MCF 10A (cell line): Measurements from ENCODE around the gene SCAMP5. TPM values are rescaled to one million over a fixed set of nuclear protein-coding genes. Genes with fewer than 3 reads are reported as not detected.

Source experiments
- BruUV-seq: library from RNA; stranded (reverse); fragments of 400-500 nt; replicated peaks from 2 replicates; lab custom pipeline; 2021; lab: Mats Ljungman, UMichigan
- CTCF ChIA-PET: fragments of 300-600 bp; sonication (Branson Sonifier 250); formaldehyde crosslinking; extraction: SDS; loops from one replicate; lab custom pipeline; 2021; ENCODE audit warnings: antibody characterized with exemption, inconsistent platforms; lab: Yijun Ruan, JAX
- POLR2A ChIA-PET: fragments of 300-600, 350-650 bp; sonication (Branson Sonifier 250); formaldehyde crosslinking; extraction: SDS; loops from one replicate; lab custom pipeline; 2020; ENCODE audit warnings: antibody characterized with exemption, inconsistent platforms; lab: Yijun Ruan, JAX
- DNase-seq: peaks from one replicate; pipeline ENCODE4 v3.0.0-alpha.2; 2018; ENCODE audit not compliant: unreplicated experiment
- H3K27ac Mint-ChIP-seq: one replicate; pipeline ENCODE4 v1.8.0; 2022; ENCODE audit warnings: mild to moderate bottlenecking, low read depth, mixed read lengths; ENCODE audit not compliant: unreplicated experiment
- H3K27me3 Mint-ChIP-seq: one replicate; pipeline ENCODE4 v1.8.0; 2022; ENCODE audit warnings: mixed read lengths; ENCODE audit not compliant: insufficient read depth, unreplicated experiment
- H3K36me3 Mint-ChIP-seq: one replicate; pipeline ENCODE4 v1.8.0; 2022; ENCODE audit warnings: mild to moderate bottlenecking, moderate library complexity, mixed read lengths; ENCODE audit not compliant: insufficient read depth, unreplicated experiment
- H3K4me1 Mint-ChIP-seq: one replicate; pipeline ENCODE4 v1.8.0; 2022; ENCODE audit warnings: mixed read lengths; ENCODE audit not compliant: insufficient read depth, unreplicated experiment
- H3K4me3 Mint-ChIP-seq: one replicate; pipeline ENCODE4 v1.8.0; 2022; ENCODE audit warnings: mild to moderate bottlenecking, moderate library complexity, mixed read lengths; ENCODE audit not compliant: unreplicated experiment
- H3K9me3 Mint-ChIP-seq: one replicate; pipeline ENCODE4 v1.8.0; 2022; ENCODE audit warnings: mixed read lengths; ENCODE audit not compliant: unreplicated experiment
- intact Hi-C: fragments of 100-400 bp; cut with micrococcal nuclease; formaldehyde crosslinking; loops from 2 replicates; pipeline ENCODE4 v1.14.1; 2022
- total RNA-seq: library from RNA; stranded (reverse); gene quantifications from 2 replicates; pipeline ENCODE4 v1.2.3, GENCODE V29; 2022
- TF ChIP-seq, protein P1 (sequence below): fragments of 200-600 bp; IDR thresholded peaks from one replicate; pipeline ENCODE4 v1.8.0; 2022; ENCODE audit warnings: antibody characterized with exemption, mild to moderate bottlenecking; ENCODE audit not compliant: unreplicated experiment

Gene SCAMP5
- total RNA-seq, 1 experiment from 2014 or later, result 0.54 TPM

DNA sequence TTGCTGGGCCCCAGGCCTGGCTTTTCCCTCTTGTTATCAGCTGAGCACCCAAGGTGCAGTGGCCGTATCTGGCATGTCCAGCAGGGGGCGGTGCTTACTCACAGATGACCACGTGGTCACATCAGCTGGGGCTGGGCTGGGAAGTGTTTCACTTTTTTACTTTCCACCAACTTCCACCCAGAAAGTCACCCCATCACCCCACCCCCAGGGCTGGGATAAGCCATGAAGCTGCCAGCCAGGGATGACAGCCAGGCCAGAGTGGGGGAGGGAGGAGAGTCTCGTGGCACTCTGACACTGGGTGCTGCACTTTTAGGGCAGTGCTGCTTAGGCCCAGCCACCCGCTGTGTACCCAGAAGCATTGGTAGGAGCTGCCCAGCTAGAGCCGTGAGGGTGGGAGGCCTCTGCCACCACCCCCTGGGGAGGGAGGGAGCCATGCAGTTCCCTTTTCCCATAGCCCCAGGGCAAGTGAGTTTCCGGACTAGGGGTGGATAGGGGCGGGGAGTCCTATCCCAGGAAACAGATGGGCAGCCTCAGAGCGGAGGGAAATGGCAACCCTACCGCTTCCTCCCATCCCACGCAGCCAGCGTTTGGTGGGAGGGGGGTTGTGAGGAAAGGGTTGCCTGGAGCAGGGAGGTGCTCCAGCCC, 34.1 kb downstream of the SCAMP5 start:
- TF ChIP-seq, protein P1, sequence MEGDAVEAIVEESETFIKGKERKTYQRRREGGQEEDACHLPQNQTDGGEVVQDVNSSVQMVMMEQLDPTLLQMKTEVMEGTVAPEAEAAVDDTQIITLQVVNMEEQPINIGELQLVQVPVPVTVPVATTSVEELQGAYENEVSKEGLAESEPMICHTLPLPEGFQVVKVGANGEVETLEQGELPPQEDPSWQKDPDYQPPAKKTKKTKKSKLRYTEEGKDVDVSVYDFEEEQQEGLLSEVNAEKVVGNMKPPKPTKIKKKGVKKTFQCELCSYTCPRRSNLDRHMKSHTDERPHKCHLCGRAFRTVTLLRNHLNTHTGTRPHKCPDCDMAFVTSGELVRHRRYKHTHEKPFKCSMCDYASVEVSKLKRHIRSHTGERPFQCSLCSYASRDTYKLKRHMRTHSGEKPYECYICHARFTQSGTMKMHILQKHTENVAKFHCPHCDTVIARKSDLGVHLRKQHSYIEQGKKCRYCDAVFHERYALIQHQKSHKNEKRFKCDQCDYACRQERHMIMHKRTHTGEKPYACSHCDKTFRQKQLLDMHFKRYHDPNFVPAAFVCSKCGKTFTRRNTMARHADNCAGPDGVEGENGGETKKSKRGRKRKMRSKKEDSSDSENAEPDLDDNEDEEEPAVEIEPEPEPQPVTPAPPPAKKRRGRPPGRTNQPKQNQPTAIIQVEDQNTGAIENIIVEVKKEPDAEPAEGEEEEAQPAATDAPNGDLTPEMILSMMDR, result peak; percentile 91
- intact Hi-C loops, result loop anchor here (1.0 to 10.0 kb wide), 5 partner anchors 14 to 339 kb away; partner anchors contain the start of gene MAN2C1
- no peaks in the 10 kb centered on the region for H3K27me3 Mint-ChIP-seq
- CTCF ChIA-PET, result interaction anchor here (0.6 to 5.4 kb wide), 25 partner anchors 8 to 775 kb away, joined by 3 to 85 read pairs (median 4); partner anchors contain the start of genes C15orf39 and MAN2C1
- H3K9me3 Mint-ChIP-seq, result no peaks in the 10 kb centered on the region
- H3K36me3 Mint-ChIP-seq, result peaks cover 15% of the 10 kb centered on the region
- peak overlapping the region; percentile 10 for H3K4me3 Mint-ChIP-seq
- H3K4me1 Mint-ChIP-seq, result peaks cover 19% of the 10 kb centered on the region
- DNase-seq, result peak; percentile 94
- POLR2A ChIA-PET, result interaction anchor here (0.7 to 4.7 kb wide), 3 partner anchors 146 to 339 kb away, joined by 3 to 61 read pairs (median 4); partner anchors contain the start of genes C15orf39 and MAN2C1
- H3K27ac Mint-ChIP-seq, result peak overlapping the region; percentile 27
- BruUV-seq, result no TSS peak

DNA sequence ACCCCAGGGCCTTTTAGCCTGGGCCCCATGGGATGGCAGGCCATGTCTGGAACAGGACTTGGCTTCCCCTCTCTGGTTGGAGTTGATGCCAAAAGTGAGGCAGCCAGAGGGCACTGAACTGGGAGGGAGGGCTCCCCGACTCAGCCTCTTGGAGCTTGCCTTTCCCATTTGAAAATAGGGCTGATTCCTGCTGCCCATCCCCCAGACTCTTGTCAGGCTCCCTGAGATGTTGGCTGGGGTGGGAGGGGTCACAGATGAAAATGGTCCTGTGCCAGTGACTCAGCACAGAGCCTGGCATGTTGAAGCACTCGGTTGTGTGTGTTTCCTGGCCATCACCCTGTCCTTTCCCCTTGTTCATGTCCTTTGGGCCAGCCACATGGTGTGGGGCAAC, 34.7 kb downstream of the SCAMP5 start:
- DNase-seq, result peak; percentile 79
- Mint-ChIP-seq H3K27ac (peak overlapping the region; percentile 6), H3K4me1 (peaks cover 19% of the 10 kb centered on the region), H3K9me3 (no peaks in the 10 kb centered on the region), H3K4me3 (no peak overlapping the region), H3K27me3 (no peaks in the 10 kb centered on the region), H3K36me3 (peaks cover 21% of the 10 kb centered on the region)
- no TSS peak for BruUV-seq
- ChIA-PET CTCF (interaction anchor here (0.6 to 5.4 kb wide), 18 partner anchors 8 to 338 kb away, joined by 3 to 85 read pairs (median 5); partner anchors contain the start of genes C15orf39 and MAN2C1), POLR2A (interaction anchor here (1.2 to 4.7 kb wide), 2 partner anchors 173 to 338 kb away, joined by 4 to 61 read pairs; partner anchors contain the start of genes C15orf39 and MAN2C1)
- TF ChIP-seq, protein P1, result no peak
- intact Hi-C loops, result no loop called here

DNA sequence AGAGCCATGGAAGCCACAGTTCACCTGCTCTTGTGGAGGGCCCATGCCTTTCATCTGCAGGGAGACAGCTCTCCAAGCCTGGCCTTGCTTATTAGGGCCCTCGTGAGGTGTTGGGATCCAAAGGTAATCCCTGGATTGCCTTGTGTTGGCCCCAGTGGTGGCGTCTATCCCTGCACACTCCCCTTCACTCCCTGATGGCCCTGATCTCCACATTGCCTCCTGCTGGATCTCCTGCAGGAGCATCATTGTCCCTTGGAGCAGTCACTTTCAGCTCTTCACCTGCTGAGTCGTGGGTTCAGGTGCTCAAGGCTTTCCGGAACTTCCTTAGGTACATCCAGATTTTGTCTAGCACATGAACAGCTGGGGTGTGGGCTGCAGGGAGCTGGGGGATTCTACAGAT, 35.1 kb downstream of the SCAMP5 start:
- H3K9me3 Mint-ChIP-seq, result no peaks in the 10 kb centered on the region
- H3K4me3 Mint-ChIP-seq, result no peak overlapping the region
- intact Hi-C loops, result no loop called here
- peak overlapping the region; percentile 6 for H3K27ac Mint-ChIP-seq
- ChIA-PET POLR2A (interaction anchor here (1.0 to 4.7 kb wide), 3 partner anchors 145 to 338 kb away, joined by 3 to 61 read pairs (median 4); partner anchors contain the start of genes C15orf39 and MAN2C1), CTCF (interaction anchor here (0.7 to 5.4 kb wide), 8 partner anchors 7 to 185 kb away, joined by 4 to 85 read pairs (median 7); partner anchors contain the start of gene C15orf39)
- peaks cover 19% of the 10 kb centered on the region for H3K4me1 Mint-ChIP-seq
- no peaks in the 10 kb centered on the region for H3K27me3 Mint-ChIP-seq
- BruUV-seq, result no TSS peak
- peaks cover 21% of the 10 kb centered on the region for H3K36me3 Mint-ChIP-seq
- TF ChIP-seq, protein P1, result no peak
- DNase-seq, result no peak

DNA sequence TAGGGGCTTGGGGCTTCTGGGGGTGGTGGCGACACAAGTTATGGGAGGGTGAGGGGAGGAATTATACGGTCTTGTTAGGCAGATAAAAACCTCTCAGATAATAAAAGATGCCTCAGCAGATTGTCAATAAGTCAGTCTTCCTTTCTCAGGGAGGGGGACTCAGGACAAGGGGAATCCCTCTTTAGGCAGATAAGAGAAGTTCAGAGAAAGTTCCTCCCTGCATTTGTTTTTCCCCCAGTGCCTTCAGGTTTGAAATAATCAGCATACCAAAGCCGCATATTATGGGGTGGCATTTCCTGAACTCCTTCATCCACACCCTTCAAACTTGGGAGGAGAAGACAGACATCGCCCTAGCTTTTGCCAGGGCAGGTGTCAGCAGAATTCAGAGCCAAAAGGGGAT, 36.5 kb downstream of the SCAMP5 start:
- intact Hi-C loops, result no loop called here
- Mint-ChIP-seq H3K36me3 (peaks cover 21% of the 10 kb centered on the region), H3K27ac (peak overlapping the region; percentile 35), H3K4me3 (no peak overlapping the region), H3K4me1 (peaks cover 19% of the 10 kb centered on the region), H3K9me3 (no peaks in the 10 kb centered on the region), H3K27me3 (no peaks in the 10 kb centered on the region)
- ChIA-PET POLR2A (interaction anchor here (1.0 to 4.7 kb wide), 2 partner anchors 37 to 171 kb away, joined by 4 to 61 read pairs; partner anchors contain the start of gene C15orf39), CTCF (interaction anchor here (0.6 to 5.4 kb wide), 4 partner anchors 165 to 576 kb away, joined by 3 to 85 read pairs (median 6); no protein-coding TSS in a partner anchor)
- DNase-seq, result no peak
- TF ChIP-seq, protein P1, result no peak
- no TSS peak for BruUV-seq
